CD1c-positive myeloid dendritic cell (primary cell): ENCODE results near the gene P3R3URF.
A peak's percentile ranks its signal among the peaks of the same experiment; 100 is the strongest.
"Not testable (repeated sequence)": the region's sequence is repeated elsewhere in the genome, so short reads cannot be mapped to it uniquely, and the experiment has no call there.

ENCODE experiments used
- DNase-seq: peaks from one replicate; pipeline ENCODE4 v3.0.0-alpha.2; 2016; ENCODE audit errors: extremely low spot score

The P3R3URF gene

GRCh38 chr1:46176211-46176865 lies at the start of gene P3R3URF:
TSS of gene P3R3URF (minus strand) at chr1:46176488. CDS start at chr1:46176471, 17 bp downstream.
- DNase-seq = no peak

GRCh38 chr1:46224966-46225365 lies 48.7 kb upstream of the P3R3URF start:
- no peak for DNase-seq

GRCh38 chr1:46223472-46223943 lies 47.2 kb upstream of the P3R3URF start:
- DNase-seq = peak; percentile 77

- not testable (repeated sequence) for DNase-seq
Measured at GRCh38 chr1:46223055-46223454, 46.8 kb upstream of the P3R3URF start.

- no peak for DNase-seq
Measured at GRCh38 chr1:46221749-46222148, 45.5 kb upstream of the P3R3URF start.

GRCh38 chr1:46220808-46221207 lies 44.5 kb upstream of the P3R3URF start:
- DNase-seq = no peak

GRCh38 chr1:46219551-46220520 lies 43.5 kb upstream of the P3R3URF start:
- no peak for DNase-seq

- DNase-seq = no peak
Measured at GRCh38 chr1:46218443-46218842, 42.2 kb upstream of the P3R3URF start.

- no peak for DNase-seq
Measured at GRCh38 chr1:46215504-46215903, 39.2 kb upstream of the P3R3URF start.

- no peak for DNase-seq
Measured at GRCh38 chr1:46211051-46211450, 34.8 kb upstream of the P3R3URF start.

GRCh38 chr1:46210561-46210960 lies 34.3 kb upstream of the P3R3URF start:
- DNase-seq = no peak

GRCh38 chr1:46206399-46206798 lies 30.1 kb upstream of the P3R3URF start:
- no peak for DNase-seq

- no peak for DNase-seq
Measured at GRCh38 chr1:46205791-46206190, 29.5 kb upstream of the P3R3URF start.

- DNase-seq = no peak
Measured at GRCh38 chr1:46205141-46205540, 28.9 kb upstream of the P3R3URF start.

- peak; percentile 20 for DNase-seq
Measured at GRCh38 chr1:46204406-46204742, 28.1 kb upstream of the P3R3URF start.

GRCh38 chr1:46203738-46204405 lies 27.6 kb upstream of the P3R3URF start:
- no peak for DNase-seq

- no peak for DNase-seq
Measured at GRCh38 chr1:46199233-46199749, 23.0 kb upstream of the P3R3URF start.

GRCh38 chr1:46197964-46198811 lies 21.9 kb upstream of the P3R3URF start, which contains the start of gene POMGNT1:
TSS of gene POMGNT1 (minus strand) at chr1:46198434. CDS start at chr1:46197821, 613 bp downstream.
- DNase-seq = peak; percentile 84

- DNase-seq = no peak
Measured at GRCh38 chr1:46197560-46197963, 21.3 kb upstream of the P3R3URF start.

GRCh38 chr1:46196609-46197008 lies 20.3 kb upstream of the P3R3URF start:
- no peak for DNase-seq

- no peak for DNase-seq
Measured at GRCh38 chr1:46194641-46195193, 18.4 kb upstream of the P3R3URF start.
